Vagina (tissue), 2 donors: ENCODE data around the gene TAGLN2.

Experiments
- CTCF ChIP-seq, 3 experiments: fragments of 450-650 bp in 2 of 3; fragments of 200-600 bp in 1 of 3; sonication (generic) in 1 of 3; IDR thresholded peaks; one replicate each; pipeline ENCODE4 v1.5.1; 2017 to 2019; ENCODE audit warnings: antibody characterized with exemption in 3 of 3, mild to moderate bottlenecking in 2 of 3, moderate library complexity in 2 of 3
- POLR2A ChIP-seq, 2 donors: fragments of 450-650 bp; IDR thresholded peaks; one replicate each; pipeline ENCODE4 v1.6.1; 2017; ENCODE audit warnings: antibody characterized with exemption in 2 of 2, mild to moderate bottlenecking in 2 of 2, moderate library complexity in 2 of 2

- TF ChIP-seq CTCF (IDR thresholded peaks at IDR 0.05) (no peak), POLR2A (IDR thresholded peaks at IDR 0.05) (no peak)
These were observed 9.1 kb upstream of the TAGLN2 start for GRCh38 chr1:159934136-159935039.
